NCI-H2227 treated with DMSO at 0.1 percent for 48 hours (cell line): ENCODE measurements around the gene EEFSEC.

ENCODE experiments used
- DNase-seq: peaks from one replicate; lab custom pipeline; 2025; lab: John Stamatoyannopoulos, UW

Gene EEFSEC

GRCh38 chr3:128317698-128318231, 164.5 kb downstream of the EEFSEC start:
- no peak for DNase-seq

- no peak for DNase-seq
These were observed 165.1 kb downstream of the EEFSEC start for GRCh38 chr3:128318275-128318941.

- no peak for DNase-seq
These were observed 165.8 kb downstream of the EEFSEC start for GRCh38 chr3:128319107-128319506.

- DNase-seq, result no peak
These were observed 166.5 kb downstream of the EEFSEC start for GRCh38 chr3:128319741-128320141.

- no peak for DNase-seq
These were observed 167.5 kb downstream of the EEFSEC start for GRCh38 chr3:128320551-128321340.

GRCh38 chr3:128321418-128321817, 168.1 kb downstream of the EEFSEC start:
- DNase-seq, result no peak

GRCh38 chr3:128322030-128323022, 169.0 kb downstream of the EEFSEC start:
- DNase-seq, result no peak

GRCh38 chr3:128323206-128324081, 170.2 kb downstream of the EEFSEC start:
- no peak for DNase-seq

GRCh38 chr3:128324911-128325592, 171.8 kb downstream of the EEFSEC start:
- no peak for DNase-seq

GRCh38 chr3:128326051-128326823, 173.0 kb downstream of the EEFSEC start:
- no peak for DNase-seq

- DNase-seq, result no peak
These were observed 174.3 kb downstream of the EEFSEC start for GRCh38 chr3:128327606-128328031.

GRCh38 chr3:128328546-128329458, 175.5 kb downstream of the EEFSEC start:
- DNase-seq, result no peak

GRCh38 chr3:128329491-128330213, 176.4 kb downstream of the EEFSEC start:
- no peak for DNase-seq

- no peak for DNase-seq
These were observed 177.0 kb downstream of the EEFSEC start for GRCh38 chr3:128330214-128330842.

- no peak for DNase-seq
These were observed 180.9 kb downstream of the EEFSEC start for GRCh38 chr3:128334086-128334645.

GRCh38 chr3:128334766-128335165, 181.5 kb downstream of the EEFSEC start:
- no peak for DNase-seq
